GM18511 (cell line): Measurements from ENCODE around the gene P4HA3.
"Not testable (repeated sequence)": the region's sequence is repeated elsewhere in the genome, so short reads cannot be mapped to it uniquely, and the experiment has no call there.

ENCODE experiments used
- ATAC-seq: cut with Tn5 transposase; IDR thresholded peaks from one replicate; pipeline ENCODE4 v1.9.1; 2021; ENCODE audit warnings: mild to moderate bottlenecking, moderate library complexity; ENCODE audit not compliant: unreplicated experiment

P4HA3 gene

GRCh38 chr11:74311352-74311926 lies at the start of gene P4HA3:
P4HA3 (minus strand) TSS chr11:74311640; CDS start chr11:74311611, 29 bp downstream.
- ATAC-seq, result no peak

- no peak for ATAC-seq
These were observed 46.0 kb upstream of the P4HA3 start for GRCh38 chr11:74357449-74357848.

GRCh38 chr11:74355626-74356025 lies 44.2 kb upstream of the P4HA3 start:
- no peak for ATAC-seq

- ATAC-seq, result no peak
These were observed 42.6 kb upstream of the P4HA3 start for GRCh38 chr11:74354036-74354435.

- ATAC-seq, result no peak
These were observed 35.9 kb upstream of the P4HA3 start for GRCh38 chr11:74347381-74347780.

- ATAC-seq, result no peak
These were observed 34.0 kb upstream of the P4HA3 start for GRCh38 chr11:74345420-74345819.

- ATAC-seq, result no peak
These were observed 30.5 kb upstream of the P4HA3 start for GRCh38 chr11:74341921-74342320.

GRCh38 chr11:74339619-74340018 lies 28.2 kb upstream of the P4HA3 start:
- ATAC-seq, result no peak

- no peak for ATAC-seq
These were observed 27.5 kb upstream of the P4HA3 start for GRCh38 chr11:74338963-74339362.

GRCh38 chr11:74333193-74333592 lies 21.8 kb upstream of the P4HA3 start:
- no peak for ATAC-seq

- ATAC-seq, result no peak
These were observed 20.9 kb upstream of the P4HA3 start for GRCh38 chr11:74332291-74332690.

GRCh38 chr11:74331000-74331399 lies 19.6 kb upstream of the P4HA3 start:
- ATAC-seq, result not testable (repeated sequence)

- no peak for ATAC-seq
These were observed 18.8 kb upstream of the P4HA3 start for GRCh38 chr11:74330075-74330858.

- no peak for ATAC-seq
These were observed 15.6 kb upstream of the P4HA3 start for GRCh38 chr11:74327076-74327475.

- ATAC-seq, result no peak
These were observed 15.2 kb upstream of the P4HA3 start for GRCh38 chr11:74326665-74327064.

GRCh38 chr11:74325649-74326645 lies 14.5 kb upstream of the P4HA3 start:
- ATAC-seq, result no peak

- ATAC-seq, result no peak
These were observed 11.2 kb upstream of the P4HA3 start for GRCh38 chr11:74322667-74323066.

- ATAC-seq, result no peak
These were observed 10.2 kb upstream of the P4HA3 start for GRCh38 chr11:74321487-74322188.

GRCh38 chr11:74320538-74320937 lies 9.1 kb upstream of the P4HA3 start:
- ATAC-seq, result no peak

- no peak for ATAC-seq
These were observed 7.8 kb upstream of the P4HA3 start for GRCh38 chr11:74319139-74319816.
